HepG2 (cell line): ENCODE results near the gene SH2D6. TPM values are rescaled to one million over a fixed set of nuclear protein-coding genes. Genes with fewer than 3 reads are reported as not detected.

Experiments
- CAMTA2 ChIP-seq: sonication (generic); formaldehyde crosslinking; IDR thresholded peaks from 2 replicates; pipeline ENCODE4 v1.4.0; 2020; ENCODE audit warnings: mild to moderate bottlenecking, missing genetic modification reagents, borderline replicate concordance
- ZBTB8A ChIP-seq: sonication (generic); formaldehyde crosslinking; IDR thresholded peaks from 2 replicates; pipeline ENCODE4 v1.4.0; 2020; ENCODE audit warnings: mild to moderate bottlenecking, low read depth, missing genetic modification reagents, borderline replicate concordance
- ZNF24 ChIP-seq: fragments of 450-650 bp; IDR thresholded peaks from 2 replicates; pipeline ENCODE4 v1.6.1; 2017; ENCODE audit warnings: antibody characterized with exemption, mild to moderate bottlenecking
- ZNF3 ChIP-seq: IDR thresholded peaks from 2 replicates; pipeline ENCODE4 v1.7.0; 2017; ENCODE audit warnings: inconsistent platforms
- ZNF766 ChIP-seq: sonication (generic); formaldehyde crosslinking; IDR thresholded peaks from 2 replicates; pipeline ENCODE4 v1.5.0; 2020; ENCODE audit warnings: missing genetic modification reagents, borderline replicate concordance
- polyA plus RNA-seq, 8 experiments: library from polyadenylated mRNA; depleted of rRNA in 3 of 8; stranded (reverse) in 7 of 8; unstranded in 1 of 8; fragments of >200 nt; fragmentation: Illumina TruSeq in 4 of 8; extraction: Trizol in 4 of 8; gene quantifications; 2 replicates each; pipeline versions ENCODE4 v1.2.1 to v1.2.3, GENCODE V29; 2011 to 2016; ENCODE audit warnings: low read depth in 4 of 8, missing spikeins in 1 of 8, mixed read lengths in 1 of 8; ENCODE audit not compliant: insufficient read depth in 1 of 8
- total RNA-seq, 5 experiments: library from RNA; depleted of rRNA; stranded (reverse); fragments of >200 nt; fragmentation: Illumina TruSeq; extraction: Trizol; gene quantifications; 2 replicates each; pipeline ENCODE4 v1.2.3, GENCODE V29; 2016; ENCODE audit warnings: low read depth in 1 of 5
- TF ChIP-seq, protein P1 (sequence below): sonication (generic); formaldehyde crosslinking; IDR thresholded peaks from 2 replicates; pipeline ENCODE4 v1.5.0; 2020; ENCODE audit warnings: missing genetic modification reagents
- TF ChIP-seq, protein P2 (sequence below): sonication (generic); formaldehyde crosslinking; IDR thresholded peaks from 2 replicates; pipeline ENCODE4 v1.4.0; 2020; ENCODE audit warnings: low read depth, missing genetic modification reagents
- TF ChIP-seq, protein P3 (sequence below): sonication (generic); formaldehyde crosslinking; IDR thresholded peaks from 2 replicates; pipeline ENCODE4 v1.5.0; 2020; ENCODE audit warnings: mild to moderate bottlenecking, missing genetic modification reagents, borderline replicate concordance
- TF ChIP-seq, protein P4 (sequence below): sonication (generic); formaldehyde crosslinking; IDR thresholded peaks from 2 replicates; pipeline ENCODE4 v1.5.0; 2020; ENCODE audit warnings: mild to moderate bottlenecking, missing genetic modification reagents, borderline replicate concordance

Gene SH2D6
- total and polyA plus RNA-seq, 2 of the 13 experiments (the other 11 are each of a cell fraction or from before 2014, with no cell fraction given) = 0.11 to 0.26 TPM

DNA sequence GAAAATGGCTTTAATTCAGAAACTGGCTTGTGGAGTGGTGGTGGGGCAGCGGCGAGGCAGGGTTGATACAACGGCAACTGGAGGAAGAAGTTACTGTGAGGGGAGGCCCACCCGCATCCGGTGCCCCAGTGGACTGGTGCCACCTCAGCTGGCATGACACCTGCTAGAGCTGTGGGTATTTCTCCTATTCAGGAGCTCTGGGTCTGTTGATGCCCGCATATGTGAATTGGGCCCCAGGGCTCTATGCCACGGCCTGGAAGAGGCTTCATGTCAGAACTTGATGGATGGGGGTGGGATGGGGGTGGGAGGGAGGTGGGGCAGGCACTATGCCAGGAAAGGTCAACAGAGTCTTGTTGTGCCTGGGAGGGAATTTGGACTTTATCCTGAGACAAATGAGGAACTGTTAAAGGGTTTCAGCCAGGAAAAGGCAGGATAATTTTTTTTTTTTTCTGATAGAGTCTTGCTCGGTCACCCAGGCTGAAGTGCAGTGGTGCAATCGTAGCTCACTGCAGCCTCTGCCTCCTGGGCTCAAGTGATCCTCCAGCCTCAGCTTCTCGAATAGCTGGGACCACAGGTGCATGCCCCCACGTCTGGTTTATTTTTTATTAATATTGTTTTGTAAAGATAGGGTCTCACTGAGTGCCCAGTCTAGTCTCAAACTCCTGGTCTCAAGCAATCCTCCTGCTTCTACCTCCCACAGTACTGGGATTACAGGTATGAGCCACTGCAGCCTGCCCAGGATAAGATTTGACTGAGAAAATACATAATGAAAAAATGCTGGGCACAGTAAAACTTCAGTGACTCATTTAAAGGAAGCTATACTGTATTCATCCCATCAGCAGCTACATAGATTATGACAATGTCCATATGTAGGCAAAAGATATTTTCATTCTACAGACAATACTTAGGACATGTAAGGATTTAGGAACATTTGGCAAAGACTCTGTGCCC, 52.6 kb downstream of the SH2D6 start (continued):
- TF ChIP-seq, protein P1, sequence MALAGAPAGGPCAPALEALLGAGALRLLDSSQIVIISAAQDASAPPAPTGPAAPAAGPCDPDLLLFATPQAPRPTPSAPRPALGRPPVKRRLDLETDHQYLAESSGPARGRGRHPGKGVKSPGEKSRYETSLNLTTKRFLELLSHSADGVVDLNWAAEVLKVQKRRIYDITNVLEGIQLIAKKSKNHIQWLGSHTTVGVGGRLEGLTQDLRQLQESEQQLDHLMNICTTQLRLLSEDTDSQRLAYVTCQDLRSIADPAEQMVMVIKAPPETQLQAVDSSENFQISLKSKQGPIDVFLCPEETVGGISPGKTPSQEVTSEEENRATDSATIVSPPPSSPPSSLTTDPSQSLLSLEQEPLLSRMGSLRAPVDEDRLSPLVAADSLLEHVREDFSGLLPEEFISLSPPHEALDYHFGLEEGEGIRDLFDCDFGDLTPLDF (CRISPR knock-in tag) = no peak
- TF ChIP-seq CAMTA2 = no peak
- no peak for TF ChIP-seq ZNF24
- TF ChIP-seq, protein P2, sequence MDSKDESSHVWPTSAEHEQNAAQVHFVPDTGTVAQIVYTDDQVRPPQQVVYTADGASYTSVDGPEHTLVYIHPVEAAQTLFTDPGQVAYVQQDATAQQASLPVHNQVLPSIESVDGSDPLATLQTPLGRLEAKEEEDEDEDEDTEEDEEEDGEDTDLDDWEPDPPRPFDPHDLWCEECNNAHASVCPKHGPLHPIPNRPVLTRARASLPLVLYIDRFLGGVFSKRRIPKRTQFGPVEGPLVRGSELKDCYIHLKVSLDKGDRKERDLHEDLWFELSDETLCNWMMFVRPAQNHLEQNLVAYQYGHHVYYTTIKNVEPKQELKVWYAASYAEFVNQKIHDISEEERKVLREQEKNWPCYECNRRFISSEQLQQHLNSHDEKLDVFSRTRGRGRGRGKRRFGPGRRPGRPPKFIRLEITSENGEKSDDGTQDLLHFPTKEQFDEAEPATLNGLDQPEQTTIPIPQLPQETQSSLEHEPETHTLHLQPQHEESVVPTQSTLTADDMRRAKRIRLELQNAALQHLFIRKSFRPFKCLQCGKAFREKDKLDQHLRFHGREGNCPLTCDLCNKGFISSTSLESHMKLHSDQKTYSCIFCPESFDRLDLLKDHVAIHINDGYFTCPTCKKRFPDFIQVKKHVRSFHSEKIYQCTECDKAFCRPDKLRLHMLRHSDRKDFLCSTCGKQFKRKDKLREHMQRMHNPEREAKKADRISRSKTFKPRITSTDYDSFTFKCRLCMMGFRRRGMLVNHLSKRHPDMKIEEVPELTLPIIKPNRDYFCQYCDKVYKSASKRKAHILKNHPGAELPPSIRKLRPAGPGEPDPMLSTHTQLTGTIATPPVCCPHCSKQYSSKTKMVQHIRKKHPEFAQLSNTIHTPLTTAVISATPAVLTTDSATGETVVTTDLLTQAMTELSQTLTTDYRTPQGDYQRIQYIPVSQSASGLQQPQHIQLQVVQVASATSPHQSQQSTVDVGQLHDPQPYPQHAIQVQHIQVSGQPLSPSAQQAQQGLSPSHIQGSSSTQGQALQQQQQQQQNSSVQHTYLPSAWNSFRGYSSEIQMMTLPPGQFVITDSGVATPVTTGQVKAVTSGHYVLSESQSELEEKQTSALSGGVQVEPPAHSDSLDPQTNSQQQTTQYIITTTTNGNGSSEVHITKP = 0 out of 2 replicates have a peak, but pooled peaks have one; percentile 37
- no peak for TF ChIP-seq ZBTB8A (CRISPR knock-in tag)
- TF ChIP-seq, protein P3, sequence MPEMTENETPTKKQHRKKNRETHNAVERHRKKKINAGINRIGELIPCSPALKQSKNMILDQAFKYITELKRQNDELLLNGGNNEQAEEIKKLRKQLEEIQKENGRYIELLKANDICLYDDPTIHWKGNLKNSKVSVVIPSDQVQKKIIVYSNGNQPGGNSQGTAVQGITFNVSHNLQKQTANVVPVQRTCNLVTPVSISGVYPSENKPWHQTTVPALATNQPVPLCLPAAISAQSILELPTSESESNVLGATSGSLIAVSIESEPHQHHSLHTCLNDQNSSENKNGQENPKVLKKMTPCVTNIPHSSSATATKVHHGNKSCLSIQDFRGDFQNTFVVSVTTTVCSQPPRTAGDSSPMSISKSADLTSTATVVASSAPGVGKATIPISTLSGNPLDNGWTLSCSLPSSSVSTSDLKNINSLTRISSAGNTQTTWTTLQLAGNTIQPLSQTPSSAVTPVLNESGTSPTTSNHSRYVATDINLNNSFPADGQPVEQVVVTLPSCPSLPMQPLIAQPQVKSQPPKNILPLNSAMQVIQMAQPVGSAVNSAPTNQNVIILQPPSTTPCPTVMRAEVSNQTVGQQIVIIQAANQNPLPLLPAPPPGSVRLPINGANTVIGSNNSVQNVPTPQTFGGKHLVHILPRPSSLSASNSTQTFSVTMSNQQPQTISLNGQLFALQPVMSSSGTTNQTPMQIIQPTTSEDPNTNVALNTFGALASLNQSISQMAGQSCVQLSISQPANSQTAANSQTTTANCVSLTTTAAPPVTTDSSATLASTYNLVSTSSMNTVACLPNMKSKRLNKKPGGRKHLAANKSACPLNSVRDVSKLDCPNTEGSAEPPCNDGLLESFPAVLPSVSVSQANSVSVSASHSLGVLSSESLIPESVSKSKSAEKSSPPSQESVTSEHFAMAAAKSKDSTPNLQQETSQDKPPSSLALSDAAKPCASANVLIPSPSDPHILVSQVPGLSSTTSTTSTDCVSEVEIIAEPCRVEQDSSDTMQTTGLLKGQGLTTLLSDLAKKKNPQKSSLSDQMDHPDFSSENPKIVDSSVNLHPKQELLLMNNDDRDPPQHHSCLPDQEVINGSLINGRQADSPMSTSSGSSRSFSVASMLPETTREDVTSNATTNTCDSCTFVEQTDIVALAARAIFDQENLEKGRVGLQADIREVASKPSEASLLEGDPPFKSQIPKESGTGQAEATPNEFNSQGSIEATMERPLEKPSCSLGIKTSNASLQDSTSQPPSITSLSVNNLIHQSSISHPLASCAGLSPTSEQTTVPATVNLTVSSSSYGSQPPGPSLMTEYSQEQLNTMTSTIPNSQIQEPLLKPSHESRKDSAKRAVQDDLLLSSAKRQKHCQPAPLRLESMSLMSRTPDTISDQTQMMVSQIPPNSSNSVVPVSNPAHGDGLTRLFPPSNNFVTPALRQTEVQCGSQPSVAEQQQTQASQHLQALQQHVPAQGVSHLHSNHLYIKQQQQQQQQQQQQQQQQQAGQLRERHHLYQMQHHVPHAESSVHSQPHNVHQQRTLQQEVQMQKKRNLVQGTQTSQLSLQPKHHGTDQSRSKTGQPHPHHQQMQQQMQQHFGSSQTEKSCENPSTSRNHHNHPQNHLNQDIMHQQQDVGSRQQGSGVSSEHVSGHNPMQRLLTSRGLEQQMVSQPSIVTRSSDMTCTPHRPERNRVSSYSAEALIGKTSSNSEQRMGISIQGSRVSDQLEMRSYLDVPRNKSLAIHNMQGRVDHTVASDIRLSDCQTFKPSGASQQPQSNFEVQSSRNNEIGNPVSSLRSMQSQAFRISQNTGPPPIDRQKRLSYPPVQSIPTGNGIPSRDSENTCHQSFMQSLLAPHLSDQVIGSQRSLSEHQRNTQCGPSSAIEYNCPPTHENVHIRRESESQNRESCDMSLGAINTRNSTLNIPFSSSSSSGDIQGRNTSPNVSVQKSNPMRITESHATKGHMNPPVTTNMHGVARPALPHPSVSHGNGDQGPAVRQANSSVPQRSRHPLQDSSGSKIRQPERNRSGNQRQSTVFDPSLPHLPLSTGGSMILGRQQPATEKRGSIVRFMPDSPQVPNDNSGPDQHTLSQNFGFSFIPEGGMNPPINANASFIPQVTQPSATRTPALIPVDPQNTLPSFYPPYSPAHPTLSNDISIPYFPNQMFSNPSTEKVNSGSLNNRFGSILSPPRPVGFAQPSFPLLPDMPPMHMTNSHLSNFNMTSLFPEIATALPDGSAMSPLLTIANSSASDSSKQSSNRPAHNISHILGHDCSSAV = no peak
- peak; percentile 91 for TF ChIP-seq ZNF3
- TF ChIP-seq, protein P4, sequence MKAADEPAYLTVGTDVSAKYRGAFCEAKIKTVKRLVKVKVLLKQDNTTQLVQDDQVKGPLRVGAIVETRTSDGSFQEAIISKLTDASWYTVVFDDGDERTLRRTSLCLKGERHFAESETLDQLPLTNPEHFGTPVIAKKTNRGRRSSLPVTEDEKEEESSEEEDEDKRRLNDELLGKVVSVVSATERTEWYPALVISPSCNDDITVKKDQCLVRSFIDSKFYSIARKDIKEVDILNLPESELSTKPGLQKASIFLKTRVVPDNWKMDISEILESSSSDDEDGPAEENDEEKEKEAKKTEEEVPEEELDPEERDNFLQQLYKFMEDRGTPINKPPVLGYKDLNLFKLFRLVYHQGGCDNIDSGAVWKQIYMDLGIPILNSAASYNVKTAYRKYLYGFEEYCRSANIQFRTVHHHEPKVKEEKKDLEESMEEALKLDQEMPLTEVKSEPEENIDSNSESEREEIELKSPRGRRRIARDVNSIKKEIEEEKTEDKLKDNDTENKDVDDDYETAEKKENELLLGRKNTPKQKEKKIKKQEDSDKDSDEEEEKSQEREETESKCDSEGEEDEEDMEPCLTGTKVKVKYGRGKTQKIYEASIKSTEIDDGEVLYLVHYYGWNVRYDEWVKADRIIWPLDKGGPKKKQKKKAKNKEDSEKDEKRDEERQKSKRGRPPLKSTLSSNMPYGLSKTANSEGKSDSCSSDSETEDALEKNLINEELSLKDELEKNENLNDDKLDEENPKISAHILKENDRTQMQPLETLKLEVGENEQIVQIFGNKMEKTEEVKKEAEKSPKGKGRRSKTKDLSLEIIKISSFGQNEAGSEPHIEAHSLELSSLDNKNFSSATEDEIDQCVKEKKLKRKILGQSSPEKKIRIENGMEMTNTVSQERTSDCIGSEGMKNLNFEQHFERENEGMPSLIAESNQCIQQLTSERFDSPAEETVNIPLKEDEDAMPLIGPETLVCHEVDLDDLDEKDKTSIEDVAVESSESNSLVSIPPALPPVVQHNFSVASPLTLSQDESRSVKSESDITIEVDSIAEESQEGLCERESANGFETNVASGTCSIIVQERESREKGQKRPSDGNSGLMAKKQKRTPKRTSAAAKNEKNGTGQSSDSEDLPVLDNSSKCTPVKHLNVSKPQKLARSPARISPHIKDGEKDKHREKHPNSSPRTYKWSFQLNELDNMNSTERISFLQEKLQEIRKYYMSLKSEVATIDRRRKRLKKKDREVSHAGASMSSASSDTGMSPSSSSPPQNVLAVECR (CRISPR knock-in tag) = peak; percentile 41; the same call in 1 of the 2 replicates
- no peak for TF ChIP-seq ZNF766 (CRISPR knock-in tag)
